Measurements from ENCODE around the gene ZNF618.

DNA sequence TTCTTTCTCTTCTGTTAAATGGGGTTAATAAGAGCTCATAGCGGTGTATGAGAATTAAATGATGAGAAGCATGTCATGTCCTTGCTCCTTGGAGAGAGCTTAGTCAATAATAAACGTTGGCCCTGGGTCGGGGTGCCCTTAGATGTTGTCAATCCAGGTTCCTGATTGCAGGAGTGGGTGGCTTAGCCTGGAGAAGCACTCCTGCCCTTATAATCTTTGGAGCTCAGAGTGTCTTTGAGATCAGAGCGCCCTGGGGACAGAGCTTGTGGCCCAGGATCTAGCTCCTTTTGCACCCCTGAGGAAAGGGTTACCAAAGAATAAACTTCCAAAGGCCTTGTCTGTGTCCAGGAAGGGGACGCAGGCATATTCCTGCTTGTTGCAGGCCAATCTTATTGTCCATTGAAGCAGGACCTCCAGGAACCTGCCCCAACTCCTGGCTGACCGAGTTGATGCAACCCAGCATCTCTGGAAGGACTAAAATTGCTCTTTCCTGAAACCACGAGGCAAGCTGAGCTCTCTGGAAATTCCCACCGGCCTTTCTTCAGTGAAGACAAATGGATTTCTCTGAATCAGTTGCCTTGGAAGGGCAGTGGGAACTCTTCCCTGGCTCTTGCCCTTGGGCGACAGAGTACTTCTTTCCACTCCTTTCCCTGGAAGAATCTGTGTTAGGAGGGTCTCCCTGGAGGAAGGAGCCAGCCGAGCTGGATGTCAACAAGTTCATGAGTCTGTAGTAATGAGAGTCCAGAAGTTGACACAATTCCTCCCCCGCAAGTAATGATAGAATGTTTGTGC, 208.4 kb downstream of the ZNF618 start:
- no peak for TF ChIP-seq POLR2A (IDR thresholded peaks at IDR 0.05)
- TF ChIP-seq, protein P1, sequence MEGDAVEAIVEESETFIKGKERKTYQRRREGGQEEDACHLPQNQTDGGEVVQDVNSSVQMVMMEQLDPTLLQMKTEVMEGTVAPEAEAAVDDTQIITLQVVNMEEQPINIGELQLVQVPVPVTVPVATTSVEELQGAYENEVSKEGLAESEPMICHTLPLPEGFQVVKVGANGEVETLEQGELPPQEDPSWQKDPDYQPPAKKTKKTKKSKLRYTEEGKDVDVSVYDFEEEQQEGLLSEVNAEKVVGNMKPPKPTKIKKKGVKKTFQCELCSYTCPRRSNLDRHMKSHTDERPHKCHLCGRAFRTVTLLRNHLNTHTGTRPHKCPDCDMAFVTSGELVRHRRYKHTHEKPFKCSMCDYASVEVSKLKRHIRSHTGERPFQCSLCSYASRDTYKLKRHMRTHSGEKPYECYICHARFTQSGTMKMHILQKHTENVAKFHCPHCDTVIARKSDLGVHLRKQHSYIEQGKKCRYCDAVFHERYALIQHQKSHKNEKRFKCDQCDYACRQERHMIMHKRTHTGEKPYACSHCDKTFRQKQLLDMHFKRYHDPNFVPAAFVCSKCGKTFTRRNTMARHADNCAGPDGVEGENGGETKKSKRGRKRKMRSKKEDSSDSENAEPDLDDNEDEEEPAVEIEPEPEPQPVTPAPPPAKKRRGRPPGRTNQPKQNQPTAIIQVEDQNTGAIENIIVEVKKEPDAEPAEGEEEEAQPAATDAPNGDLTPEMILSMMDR (IDR thresholded peaks at IDR 0.05), result no peak
